HEK293T (cell line): ENCODE data around the gene BMP5.

ENCODE experiments used
- ELF4 ChIP-seq: fragments of 450-650 bp; IDR thresholded peaks from 2 replicates; pipeline ENCODE4 v1.6.1; 2017; ENCODE audit warnings: antibody characterized with exemption
- HDGF ChIP-seq: fragments of 450-650 bp; IDR thresholded peaks from 2 replicates; pipeline ENCODE4 v1.6.1; 2017; ENCODE audit warnings: antibody characterized with exemption, borderline replicate concordance
- SP1 ChIP-seq: fragments of 450-650 bp; IDR thresholded peaks from 2 replicates; pipeline ENCODE4 v1.6.1; 2017
- SUZ12 ChIP-seq: fragments of 450-650 bp; IDR thresholded peaks from 2 replicates; pipeline ENCODE4 v1.6.1; 2016; ENCODE audit warnings: mild to moderate bottlenecking

DNA sequence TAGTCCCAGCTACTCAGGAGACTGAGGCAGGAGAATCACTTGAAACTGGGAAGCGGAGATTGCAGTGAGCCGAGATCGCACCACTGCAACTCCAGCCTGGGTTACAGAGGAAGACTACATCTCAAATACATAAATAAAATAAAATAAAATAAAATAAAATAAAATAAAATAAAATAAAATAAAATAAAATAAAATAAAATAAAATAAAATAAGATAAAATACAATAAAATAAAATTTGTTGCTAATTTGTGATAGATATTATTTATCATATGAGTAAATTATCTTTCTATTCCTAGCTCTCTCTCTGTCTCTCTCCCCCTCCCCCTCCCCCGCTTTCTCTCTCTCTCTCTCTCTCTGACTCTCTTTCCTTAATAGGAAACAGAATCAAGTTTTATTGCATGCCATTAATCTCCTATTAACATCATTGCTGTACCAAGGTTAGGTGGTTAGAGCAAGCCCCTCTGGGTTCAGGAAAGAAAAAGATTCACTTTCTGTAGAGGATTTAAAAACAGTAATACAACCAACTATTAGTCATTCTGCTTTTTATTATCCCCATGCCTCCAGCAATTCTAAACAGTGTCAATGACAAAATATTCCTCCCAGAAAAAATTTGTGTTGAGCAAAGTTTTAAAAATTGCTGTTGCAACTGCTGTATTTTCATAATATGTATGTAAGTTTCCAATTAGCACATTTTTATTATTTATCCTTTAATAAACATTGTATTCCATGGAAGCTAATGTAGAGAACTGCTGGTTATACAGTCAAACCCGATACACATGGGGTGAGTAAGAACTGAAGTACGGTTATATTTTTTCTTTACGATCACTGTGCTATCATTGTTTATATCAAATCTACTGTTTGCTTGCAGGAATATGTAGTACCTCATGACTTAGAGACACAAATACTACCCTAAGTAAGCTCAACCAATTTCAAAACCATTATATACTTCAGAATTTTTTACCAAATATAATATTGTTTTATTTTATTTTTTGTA lies 22.1 kb downstream of the BMP5 start:
- TF ChIP-seq HDGF = no peak
- no peak for TF ChIP-seq SP1
- TF ChIP-seq SUZ12 = no peak
- no peak for TF ChIP-seq ELF4
